Astrocyte (in vitro differentiated cells and primary cell): ENCODE measurements around the gene MSANTD3. TPM values are rescaled to one million over a fixed set of nuclear protein-coding genes. Genes with fewer than 3 reads are reported as not detected.

Source experiments
- DNase-seq: peaks from one replicate; pipeline ENCODE4 v3.0.0-alpha.2; 2010; ENCODE audit warnings: low read depth
- FAIRE-seq: peaks from 2 replicates; lab custom pipeline; 2011; peaks lifted over from hg19 to GRCh38; lab: Jason Lieb, UNC
- H2AFZ ChIP-seq: 2 replicates; pipeline ENCODE4 v1.6.0; 2012; ENCODE audit warnings: low read depth, low read length, inconsistent platforms
- H3K27ac ChIP-seq: 2 replicates; pipeline ENCODE4 v1.5.1; 2011; ENCODE audit warnings: low read depth, low read length, inconsistent platforms
- H3K27me3 ChIP-seq: 2 replicates; pipeline ENCODE4 v1.6.0; 2011; ENCODE audit warnings: low read length, inconsistent platforms; ENCODE audit not compliant: insufficient read depth
- H3K36me3 ChIP-seq: 2 replicates; pipeline ENCODE4 v1.5.1; 2011; ENCODE audit warnings: low read length, inconsistent platforms; ENCODE audit not compliant: insufficient read depth
- H3K4me1 ChIP-seq: 2 replicates; pipeline ENCODE4 v1.5.1; 2011; ENCODE audit warnings: low read length, inconsistent platforms; ENCODE audit not compliant: insufficient read depth
- H3K4me2 ChIP-seq: 2 replicates; pipeline ENCODE4 v1.6.0; 2012; ENCODE audit warnings: low read length, inconsistent platforms
- H3K4me3 ChIP-seq: 2 replicates; pipeline ENCODE4 v1.5.1; 2011; ENCODE audit warnings: low read depth, mild to moderate bottlenecking, low read length, inconsistent platforms; ENCODE audit not compliant: insufficient read depth
- H3K79me2 ChIP-seq: 2 replicates; pipeline ENCODE4 v1.6.0; 2012; ENCODE audit warnings: mild to moderate bottlenecking, low read length, inconsistent platforms; ENCODE audit not compliant: insufficient read depth
- H3K9ac ChIP-seq: 2 replicates; pipeline ENCODE4 v1.6.0; 2012; ENCODE audit warnings: mild to moderate bottlenecking, low read length, inconsistent platforms
- H3K9me3 ChIP-seq: 2 replicates; pipeline ENCODE4 v1.5.1; 2012; ENCODE audit warnings: low read depth, mild to moderate bottlenecking, low read length, inconsistent platforms; ENCODE audit not compliant: insufficient read depth
- H4K20me1 ChIP-seq: 2 replicates; pipeline ENCODE4 v1.6.0; 2012; ENCODE audit warnings: low read length, inconsistent platforms; ENCODE audit not compliant: insufficient read depth
- H3K27ac Mint-ChIP-seq: one replicate; pipeline ENCODE4 v1.8.0; 2021; ENCODE audit warnings: mild to moderate bottlenecking, mixed read lengths; ENCODE audit not compliant: unreplicated experiment
- H3K27me3 Mint-ChIP-seq: one replicate; pipeline ENCODE4 v1.8.0; 2021; ENCODE audit warnings: low read depth, mixed read lengths; ENCODE audit not compliant: unreplicated experiment
- H3K36me3 Mint-ChIP-seq: one replicate; pipeline ENCODE4 v1.8.0; 2021; ENCODE audit warnings: low read depth, mixed read lengths; ENCODE audit not compliant: unreplicated experiment
- H3K4me1 Mint-ChIP-seq: one replicate; pipeline ENCODE4 v1.8.0; 2021; ENCODE audit warnings: low read depth, mixed read lengths; ENCODE audit not compliant: unreplicated experiment
- H3K4me3 Mint-ChIP-seq: one replicate; pipeline ENCODE4 v1.8.0; 2021; ENCODE audit warnings: mild to moderate bottlenecking, moderate library complexity, mixed read lengths; ENCODE audit not compliant: unreplicated experiment
- H3K9me3 Mint-ChIP-seq: one replicate; pipeline ENCODE4 v1.8.0; 2021; ENCODE audit warnings: mild to moderate bottlenecking, mixed read lengths; ENCODE audit not compliant: unreplicated experiment
- EZH2 ChIP-seq: IDR thresholded peaks from 2 replicates; pipeline ENCODE4 v1.6.1; 2012; ENCODE audit warnings: mild to moderate bottlenecking, low read length, inconsistent platforms; ENCODE audit not compliant: insufficient read depth
- total RNA-seq: library from RNA; stranded (reverse); gene quantifications from 2 replicates; pipeline ENCODE4 v1.2.1, GENCODE V29; 2021
- TF ChIP-seq, protein P1 (sequence below): IDR thresholded peaks from 2 replicates; pipeline ENCODE4 v1.5.1; 2011; ENCODE audit warnings: low read depth, mild to moderate bottlenecking, inconsistent platforms, low read length, moderate library complexity; ENCODE audit not compliant: insufficient read depth

Gene MSANTD3
- total RNA-seq, 1 donor from 2014 or later = 76.0 TPM

DNA sequence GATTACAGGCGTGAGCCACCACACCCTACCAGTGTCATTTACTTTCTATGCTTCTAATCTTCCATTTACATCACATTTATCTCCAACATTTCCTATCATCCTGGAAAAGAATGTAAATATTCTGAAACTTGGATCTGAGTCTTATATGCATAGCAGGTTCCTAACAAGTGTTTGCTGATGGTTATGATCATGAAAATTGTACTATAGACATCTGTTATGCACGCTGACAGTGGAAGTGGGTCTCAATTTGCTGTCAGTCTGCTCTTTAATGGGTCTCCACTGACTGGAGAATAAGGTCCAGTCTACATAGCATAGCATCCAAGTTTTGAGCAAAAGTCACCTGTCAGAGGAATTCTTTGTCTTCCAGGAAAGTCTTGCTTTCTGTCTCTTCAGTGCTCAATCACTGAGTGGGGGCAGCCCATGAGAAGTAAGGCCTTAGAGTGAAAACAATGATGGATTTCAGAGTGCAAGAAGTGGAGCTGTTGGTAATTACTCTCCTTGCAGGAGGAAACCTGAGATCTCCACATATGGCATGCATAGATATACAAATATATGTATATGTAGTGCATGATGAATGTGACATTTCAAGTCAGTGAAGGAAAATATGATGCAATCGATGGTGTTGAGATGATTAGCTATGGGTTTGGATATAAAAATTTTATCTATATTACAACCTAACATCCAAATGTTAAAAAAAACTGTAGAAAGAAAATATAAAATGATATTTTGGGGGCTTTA lies 29.2 kb upstream of the MSANTD3 start:
- H3K36me3 Mint-ChIP-seq = peaks cover 1% of the 10 kb centered on the region
- Histone ChIP-seq H4K20me1 (no peaks in the 10 kb centered on the region), H3K27me3 (no peaks in the 10 kb centered on the region), H3K36me3 (no peaks in the 10 kb centered on the region), H3K4me1 (peaks cover 4% of the 10 kb centered on the region), H3K4me2 (no peak overlapping the region), H3K4me3 (no peak overlapping the region), H2AFZ (no peak overlapping the region), H3K79me2 (no peaks in the 10 kb centered on the region), H3K9ac (no peak overlapping the region), H3K9me3 (no peaks in the 10 kb centered on the region), H3K27ac (no peak overlapping the region)
- H3K27ac Mint-ChIP-seq = no peak overlapping the region
- DNase-seq = no peak
- peaks cover 14% of the 10 kb centered on the region for H3K4me1 Mint-ChIP-seq
- H3K9me3 Mint-ChIP-seq = peaks cover 3% of the 10 kb centered on the region
- H3K27me3 Mint-ChIP-seq = no peaks in the 10 kb centered on the region
- FAIRE-seq = no peak
- H3K4me3 Mint-ChIP-seq = no peak overlapping the region
- TF ChIP-seq, protein P1, sequence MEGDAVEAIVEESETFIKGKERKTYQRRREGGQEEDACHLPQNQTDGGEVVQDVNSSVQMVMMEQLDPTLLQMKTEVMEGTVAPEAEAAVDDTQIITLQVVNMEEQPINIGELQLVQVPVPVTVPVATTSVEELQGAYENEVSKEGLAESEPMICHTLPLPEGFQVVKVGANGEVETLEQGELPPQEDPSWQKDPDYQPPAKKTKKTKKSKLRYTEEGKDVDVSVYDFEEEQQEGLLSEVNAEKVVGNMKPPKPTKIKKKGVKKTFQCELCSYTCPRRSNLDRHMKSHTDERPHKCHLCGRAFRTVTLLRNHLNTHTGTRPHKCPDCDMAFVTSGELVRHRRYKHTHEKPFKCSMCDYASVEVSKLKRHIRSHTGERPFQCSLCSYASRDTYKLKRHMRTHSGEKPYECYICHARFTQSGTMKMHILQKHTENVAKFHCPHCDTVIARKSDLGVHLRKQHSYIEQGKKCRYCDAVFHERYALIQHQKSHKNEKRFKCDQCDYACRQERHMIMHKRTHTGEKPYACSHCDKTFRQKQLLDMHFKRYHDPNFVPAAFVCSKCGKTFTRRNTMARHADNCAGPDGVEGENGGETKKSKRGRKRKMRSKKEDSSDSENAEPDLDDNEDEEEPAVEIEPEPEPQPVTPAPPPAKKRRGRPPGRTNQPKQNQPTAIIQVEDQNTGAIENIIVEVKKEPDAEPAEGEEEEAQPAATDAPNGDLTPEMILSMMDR = no peak
- TF ChIP-seq EZH2 = no peak

DNA sequence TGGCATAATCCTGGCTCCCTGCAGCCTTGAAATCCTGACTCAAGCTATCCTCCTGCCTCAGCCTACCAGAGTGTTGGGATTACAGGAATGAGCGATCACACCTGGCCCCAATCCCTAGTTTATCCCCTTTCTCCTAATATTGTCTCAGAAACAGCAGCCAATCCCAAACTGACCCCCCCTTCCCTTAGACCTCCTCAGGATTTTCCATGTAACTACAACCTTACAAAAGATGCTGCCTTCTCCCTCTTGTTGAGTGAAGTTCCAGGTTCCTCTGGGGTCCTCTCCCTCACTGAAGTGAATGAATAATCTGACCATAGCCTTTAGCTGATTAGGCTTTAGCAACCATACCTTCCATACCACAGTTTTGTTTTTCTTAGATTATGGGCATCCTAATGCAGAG lies 25.9 kb upstream of the MSANTD3 start:
- no peaks in the 10 kb centered on the region for H3K9me3 Mint-ChIP-seq
- no peaks in the 10 kb centered on the region for H3K4me1 Mint-ChIP-seq
- TF ChIP-seq, protein P1 = no peak
- no peak for TF ChIP-seq EZH2
- FAIRE-seq (no peak), DNase-seq (no peak)
- H3K27me3 Mint-ChIP-seq = no peaks in the 10 kb centered on the region
- no peak overlapping the region for H3K4me2 ChIP-seq
- H3K9me3 ChIP-seq = no peaks in the 10 kb centered on the region
- H3K9ac ChIP-seq = no peak overlapping the region
- H3K4me3 ChIP-seq = no peak overlapping the region
- no peaks in the 10 kb centered on the region for H3K36me3 Mint-ChIP-seq
- H3K4me1 ChIP-seq = no peaks in the 10 kb centered on the region
- H3K27ac Mint-ChIP-seq = no peak overlapping the region
- no peaks in the 10 kb centered on the region for H3K79me2 ChIP-seq
- H3K27ac ChIP-seq = no peak overlapping the region
- H4K20me1 ChIP-seq = no peaks in the 10 kb centered on the region
- no peaks in the 10 kb centered on the region for H3K27me3 ChIP-seq
- no peak overlapping the region for H2AFZ ChIP-seq
- H3K36me3 ChIP-seq = no peaks in the 10 kb centered on the region
- H3K4me3 Mint-ChIP-seq = no peak overlapping the region

DNA sequence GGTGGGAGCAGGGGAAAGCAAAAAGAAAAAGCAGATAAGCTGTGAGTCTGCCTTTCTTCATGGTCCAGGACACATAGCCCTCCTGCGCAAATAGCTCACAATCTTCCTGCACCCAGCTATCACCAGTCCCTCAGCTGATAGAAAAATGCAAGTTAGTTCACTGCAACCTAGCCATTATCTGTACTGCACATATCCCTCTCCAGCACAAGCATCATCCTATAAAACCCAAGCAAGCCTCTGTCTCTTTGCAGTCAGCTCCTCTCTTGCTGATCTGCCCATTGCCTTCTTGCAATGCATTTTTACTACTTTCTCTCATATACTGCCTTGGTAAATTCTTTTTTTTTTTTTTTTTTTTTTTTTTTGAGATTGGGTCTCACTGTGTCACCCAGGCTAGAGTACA lies 20.0 kb upstream of the MSANTD3 start:
- no peak overlapping the region for H3K9ac ChIP-seq
- H3K36me3 Mint-ChIP-seq = no peaks in the 10 kb centered on the region
- no peak overlapping the region for H3K4me3 Mint-ChIP-seq
- no peaks in the 10 kb centered on the region for H3K36me3 ChIP-seq
- no peaks in the 10 kb centered on the region for H3K9me3 ChIP-seq
- H3K4me1 ChIP-seq = no peaks in the 10 kb centered on the region
- H3K27me3 ChIP-seq = no peaks in the 10 kb centered on the region
- H3K27ac ChIP-seq = no peak overlapping the region
- no peak overlapping the region for H3K4me3 ChIP-seq
- FAIRE-seq (no peak), DNase-seq (no peak)
- H3K4me2 ChIP-seq = no peak overlapping the region
- H3K27me3 Mint-ChIP-seq = no peaks in the 10 kb centered on the region
- no peak overlapping the region for H3K27ac Mint-ChIP-seq
- H2AFZ ChIP-seq = no peak overlapping the region
- H3K9me3 Mint-ChIP-seq = peaks cover 7% of the 10 kb centered on the region
- TF ChIP-seq, protein P1 = no peak
- TF ChIP-seq EZH2 = no peak
- H4K20me1 ChIP-seq = no peaks in the 10 kb centered on the region
- H3K79me2 ChIP-seq = no peaks in the 10 kb centered on the region
- H3K4me1 Mint-ChIP-seq = no peaks in the 10 kb centered on the region
